Astrocyte of the hippocampus (primary cell): Measurements from ENCODE around the gene DSCAM.

Experiments
- DNase-seq: peaks from one replicate; pipeline ENCODE4 v3.0.0; 2011; ENCODE audit warnings: low read depth, low spot score

DSCAM gene

DNA sequence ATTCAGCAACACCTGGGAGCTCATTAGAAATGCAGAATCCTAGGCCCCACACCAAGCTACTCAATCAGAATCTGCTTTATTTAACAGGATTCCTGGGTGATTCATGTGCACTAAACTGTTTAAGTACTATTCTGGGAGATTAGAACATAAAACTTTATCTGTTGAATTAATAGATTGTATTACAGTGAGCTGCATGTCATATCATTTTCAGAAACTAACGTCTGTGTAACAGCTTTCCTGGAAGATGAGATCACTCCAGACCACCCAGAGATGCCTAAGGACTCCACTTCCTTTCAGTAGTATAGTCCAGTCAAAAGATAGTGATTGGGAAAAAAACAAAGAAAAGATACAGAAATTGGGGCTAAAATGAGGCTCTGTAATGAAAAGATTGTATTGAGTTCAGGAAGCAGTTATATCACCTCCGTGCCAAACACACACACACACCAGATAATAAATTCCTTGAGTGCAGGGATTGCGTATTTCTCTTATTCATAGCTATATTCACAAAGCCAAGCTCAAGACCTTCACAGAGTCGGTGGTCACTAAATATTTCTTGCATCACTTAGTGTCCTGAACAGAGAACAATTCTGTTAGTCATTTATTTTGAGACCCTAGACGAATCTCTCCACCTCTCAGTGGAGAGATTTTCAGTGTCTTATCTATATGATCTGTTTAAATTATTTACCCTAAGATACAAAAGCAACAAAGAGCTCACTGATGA lies 178.2 kb downstream of the DSCAM start:
- no peak for DNase-seq

DNA sequence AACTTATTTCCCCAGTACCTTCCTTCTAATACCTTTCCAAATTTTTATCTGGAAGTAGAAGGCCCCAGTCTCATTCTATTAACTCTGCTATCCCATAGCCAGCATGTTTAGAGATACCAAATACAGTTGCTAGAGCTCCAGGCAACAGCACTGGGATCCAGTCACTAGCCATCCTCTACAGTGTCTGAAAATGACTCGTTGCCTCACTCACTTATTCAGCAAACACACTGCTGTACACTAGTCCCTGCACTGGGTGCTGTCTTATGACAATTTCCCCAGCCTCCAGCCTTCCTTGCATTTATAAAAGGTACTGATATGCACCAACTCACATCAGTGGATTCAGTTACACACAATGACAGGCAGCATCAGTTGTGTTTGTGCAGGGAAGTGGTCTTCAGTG lies 179.0 kb downstream of the DSCAM start:
- DNase-seq, result no peak

DNA sequence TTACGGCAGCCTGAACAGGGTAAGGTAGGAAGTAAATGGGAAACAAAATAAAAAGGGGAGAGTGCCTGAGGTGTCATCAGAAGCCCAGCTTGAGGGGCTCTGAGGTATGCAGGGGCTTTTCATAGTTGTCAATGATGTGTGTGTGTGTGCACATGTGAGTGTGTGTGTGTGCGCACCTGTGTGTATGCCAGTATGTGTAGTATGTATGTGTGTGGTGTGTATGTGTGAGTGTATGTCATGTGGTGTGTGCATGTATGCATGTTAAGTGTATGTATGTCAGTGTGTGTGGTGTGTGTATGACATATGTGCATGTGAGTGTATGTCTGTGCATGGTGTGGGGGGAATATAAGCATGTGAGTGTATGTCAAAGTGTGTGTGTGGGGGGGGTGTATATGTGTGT lies 184.1 kb downstream of the DSCAM start:
- DNase-seq, result no peak

DNA sequence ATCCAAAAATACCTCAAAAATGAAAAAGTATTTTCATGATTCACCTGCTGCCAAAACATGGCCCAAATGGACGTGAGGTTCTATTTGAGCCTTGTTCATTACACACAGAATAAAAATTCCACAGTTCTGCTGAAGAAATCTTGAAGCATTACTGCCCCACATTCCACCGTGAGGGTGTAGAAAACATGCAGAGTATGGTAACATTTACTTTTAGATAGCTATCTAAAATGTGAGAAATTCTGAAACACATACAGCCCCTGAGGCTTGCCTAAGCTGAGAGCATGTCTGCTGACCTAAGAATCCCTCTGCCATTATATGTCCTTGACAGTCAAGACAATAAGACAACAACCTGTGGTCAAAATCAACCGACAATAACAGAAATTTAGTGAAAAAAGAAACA lies 186.5 kb downstream of the DSCAM start:
- DNase-seq, result no peak

DNA sequence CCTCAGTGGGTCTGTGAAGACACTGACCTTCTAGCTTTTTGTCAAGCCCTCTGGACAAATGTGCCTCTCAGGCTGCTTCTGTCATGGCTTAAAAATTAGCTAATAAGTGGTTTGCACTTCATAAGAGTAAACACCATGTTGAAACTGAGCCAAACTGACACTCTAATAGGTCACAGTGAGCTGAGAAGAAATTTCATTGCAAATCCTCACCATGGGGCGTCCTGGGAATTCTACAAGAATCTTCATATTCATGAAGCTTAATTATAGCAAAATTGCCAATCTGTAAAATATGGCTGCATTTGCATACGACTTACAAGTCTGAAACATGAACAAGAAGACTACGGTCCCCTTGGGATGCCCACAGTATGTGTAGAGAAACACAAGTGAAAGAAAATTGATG lies 188.6 kb downstream of the DSCAM start:
- DNase-seq, result no peak

DNA sequence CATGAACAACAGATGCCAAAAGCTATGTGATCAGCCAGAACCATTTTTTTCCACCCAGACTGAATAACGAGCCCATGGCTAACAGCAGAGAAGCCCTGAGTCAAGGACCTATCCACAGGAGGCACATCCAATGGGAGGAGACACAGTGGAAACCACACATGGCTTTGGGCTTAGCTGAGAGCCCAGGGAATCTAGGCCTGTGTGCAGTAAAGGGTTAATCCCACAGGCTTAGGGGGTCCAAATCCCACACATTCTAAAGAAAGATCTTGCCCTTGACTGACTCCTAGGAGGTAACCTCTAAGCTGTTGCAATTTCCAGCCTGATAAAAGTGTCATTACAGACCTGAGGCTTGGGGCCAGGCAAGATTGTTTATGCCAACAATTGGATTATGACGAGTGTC lies 194.5 kb downstream of the DSCAM start:
- DNase-seq, result no peak

DNA sequence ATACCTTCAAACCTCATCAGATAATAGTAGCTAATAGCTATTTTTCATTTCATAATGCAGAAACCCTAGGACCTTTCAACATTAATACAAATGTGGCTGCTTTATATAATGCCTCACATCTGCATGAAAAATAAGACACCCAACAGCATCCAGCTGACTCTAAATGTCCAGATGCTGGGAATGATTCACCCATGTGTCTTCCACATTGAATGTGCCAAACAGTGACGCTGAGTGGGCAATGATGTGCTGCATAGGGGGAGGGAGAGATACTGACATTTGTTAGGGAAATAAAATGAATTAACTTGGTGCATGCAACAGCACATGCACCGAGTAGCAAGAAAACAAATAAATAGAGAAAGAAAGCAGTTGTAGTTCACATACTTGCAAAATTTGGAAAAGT lies 199.3 kb downstream of the DSCAM start:
- DNase-seq, result no peak

DNA sequence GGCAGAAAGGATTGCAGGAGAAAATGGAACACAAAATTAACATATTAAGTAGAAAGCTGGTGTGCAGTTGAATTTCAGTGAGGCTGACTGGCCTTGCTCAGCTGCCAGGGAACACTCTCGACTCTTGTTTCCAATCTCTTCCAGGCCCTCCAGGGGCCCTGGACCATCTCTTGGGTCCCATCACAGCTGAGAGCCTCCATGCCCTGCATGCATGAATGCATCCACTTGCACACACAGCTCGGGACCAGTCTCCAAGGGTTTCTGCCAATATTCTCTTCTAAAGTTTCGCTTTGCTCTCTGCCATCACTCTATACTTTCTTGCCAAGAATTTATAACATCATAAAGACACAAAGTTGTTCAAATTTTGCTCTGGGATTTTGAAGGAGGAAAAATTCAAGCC lies 200.3 kb downstream of the DSCAM start:
- DNase-seq, result no peak

DNA sequence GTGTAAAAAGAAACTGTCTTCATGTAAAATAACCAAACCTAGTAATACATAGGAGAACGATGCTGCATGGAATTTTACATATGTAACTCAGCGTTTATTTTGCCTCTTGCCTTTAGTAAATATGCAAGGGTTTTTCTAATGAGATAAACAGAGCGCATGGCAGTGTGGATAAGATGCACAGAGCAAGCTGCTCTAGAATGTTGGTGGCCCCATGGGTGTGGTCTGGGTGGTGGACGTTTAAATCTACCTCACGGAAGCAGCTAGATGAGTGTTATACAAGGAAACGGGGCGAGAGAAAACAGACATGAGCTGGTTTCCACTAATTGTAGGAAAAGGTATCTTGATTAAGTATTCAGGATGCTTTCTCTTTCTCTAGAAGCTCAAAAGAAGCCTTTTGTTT lies 205.9 kb downstream of the DSCAM start:
- DNase-seq, result no peak

DNA sequence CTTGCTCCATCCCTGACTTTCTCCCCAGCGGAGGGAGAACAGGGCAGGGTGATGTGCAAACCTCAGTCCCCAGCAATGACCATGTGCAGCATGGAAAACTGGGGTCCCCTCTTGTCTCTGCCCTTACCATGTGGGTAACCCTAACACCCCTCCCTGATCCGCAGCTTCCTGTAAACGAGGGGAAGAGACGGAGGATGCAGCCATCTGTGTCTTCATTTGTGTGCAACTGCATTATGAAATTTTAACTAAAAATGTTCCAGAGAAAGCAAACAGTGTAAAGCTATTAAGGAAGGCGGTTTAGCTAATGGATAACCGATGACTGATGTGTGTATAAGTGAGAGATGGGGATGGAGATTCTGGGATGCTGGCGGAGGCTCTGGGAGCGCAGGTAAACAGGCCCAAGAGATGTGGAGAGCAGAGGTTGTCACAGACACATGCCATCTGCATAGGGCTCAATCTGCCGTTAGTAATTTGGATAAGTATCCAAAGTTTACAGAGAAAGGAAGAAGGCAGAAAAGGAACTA lies 206.6 kb downstream of the DSCAM start:
- no peak for DNase-seq

DNA sequence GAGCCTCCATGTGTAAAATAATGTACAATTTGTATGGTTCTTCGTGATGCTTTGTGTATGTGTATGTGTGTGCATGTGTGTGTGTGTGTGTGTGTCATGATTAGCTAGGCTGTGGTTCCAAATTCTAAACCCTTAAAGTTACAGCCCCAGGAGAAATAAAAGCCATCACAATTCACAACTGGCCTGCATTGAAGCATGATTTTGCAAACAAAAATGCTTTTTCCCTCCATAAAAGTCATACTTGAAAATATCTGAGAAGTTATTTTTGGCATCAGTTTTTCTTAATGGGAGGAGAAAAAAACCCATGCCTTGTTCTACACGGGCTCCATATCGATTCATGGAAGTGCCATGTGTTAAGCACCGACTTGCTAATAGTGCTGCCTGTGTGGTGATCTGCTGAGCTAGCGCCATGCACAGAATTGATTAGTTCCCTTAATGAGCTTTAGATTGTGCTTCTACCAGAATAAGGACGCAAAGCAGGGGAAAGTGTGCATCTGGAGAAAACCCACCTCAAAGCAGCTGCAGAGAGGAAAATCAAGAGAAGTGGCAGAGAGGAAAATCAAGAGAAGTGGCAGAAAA lies 207.3 kb downstream of the DSCAM start:
- DNase-seq, result no peak

DNA sequence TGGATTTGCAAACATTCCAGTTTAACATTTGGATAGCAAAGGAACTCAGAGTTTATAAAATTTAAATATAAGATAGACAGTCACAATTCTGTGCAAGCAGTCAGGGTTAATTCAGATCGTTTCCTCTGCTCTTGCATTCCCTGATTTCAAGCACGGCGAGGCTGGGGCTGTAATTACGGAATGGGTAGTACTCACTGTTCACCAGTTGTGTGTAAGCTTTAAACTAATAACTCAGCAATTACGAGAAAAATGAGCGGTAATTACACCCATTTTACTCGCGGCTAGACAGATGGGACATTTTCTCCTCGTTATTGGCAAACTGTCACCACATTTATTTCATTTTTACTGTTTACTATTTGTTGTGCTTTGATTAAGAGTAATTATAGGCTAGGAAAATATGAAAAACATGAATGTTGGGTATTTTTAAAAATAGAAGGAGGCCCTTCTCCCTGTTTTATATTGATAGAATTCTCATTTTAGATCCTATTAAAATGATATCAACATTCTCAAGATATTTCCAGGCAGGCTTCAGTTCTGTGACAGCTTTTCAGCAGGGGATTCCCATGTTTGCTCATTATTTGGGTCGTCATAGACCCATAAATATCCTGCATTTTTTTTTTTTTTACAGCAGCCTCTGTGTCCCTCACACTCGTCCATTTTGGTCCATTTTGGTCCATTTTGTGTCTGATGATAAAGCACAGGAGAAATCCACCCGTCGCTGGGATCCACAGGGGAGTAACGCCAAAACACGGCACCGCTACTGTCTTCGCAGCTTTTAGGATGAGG lies 208.3 kb downstream of the DSCAM start:
- no peak for DNase-seq

DNA sequence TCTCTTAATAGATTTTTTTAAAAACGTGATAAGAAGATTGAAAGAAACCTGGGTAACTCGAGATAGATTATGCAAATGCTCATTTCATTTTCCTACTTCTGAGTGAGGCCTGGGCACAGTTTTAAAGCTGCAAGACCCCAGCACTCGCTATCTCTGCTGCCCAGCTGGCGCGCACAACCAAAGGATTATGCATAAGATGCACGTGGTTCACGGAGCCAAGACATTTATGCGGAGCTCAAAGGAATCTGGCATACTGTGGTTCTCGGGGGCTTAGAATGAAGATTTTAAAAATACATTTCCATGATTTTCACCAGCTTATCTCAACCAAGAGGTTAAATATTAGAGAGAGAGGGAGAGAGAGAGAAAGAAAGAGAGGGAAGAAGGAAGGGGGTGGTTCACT lies 210.9 kb downstream of the DSCAM start:
- DNase-seq, result no peak

DNA sequence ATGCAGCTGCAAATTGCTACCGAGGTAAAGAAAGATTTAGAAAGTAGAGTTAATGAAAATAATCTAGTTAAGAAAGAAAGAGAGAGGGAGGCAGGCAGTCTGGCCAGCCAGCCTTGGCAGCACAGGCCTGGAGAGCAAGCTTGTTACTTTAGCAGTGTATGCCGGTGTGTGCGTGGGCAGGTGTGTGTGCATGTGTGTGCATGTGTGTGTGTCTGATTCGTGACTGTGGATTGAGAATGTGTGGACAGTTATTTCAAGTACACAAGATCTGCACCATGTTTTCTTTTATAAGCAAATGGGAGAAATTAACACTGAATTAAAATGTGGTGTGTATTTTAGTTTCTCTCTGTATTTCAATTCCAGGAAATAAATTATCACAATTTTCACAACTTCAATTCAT lies 211.6 kb downstream of the DSCAM start:
- DNase-seq, result no peak

DNA sequence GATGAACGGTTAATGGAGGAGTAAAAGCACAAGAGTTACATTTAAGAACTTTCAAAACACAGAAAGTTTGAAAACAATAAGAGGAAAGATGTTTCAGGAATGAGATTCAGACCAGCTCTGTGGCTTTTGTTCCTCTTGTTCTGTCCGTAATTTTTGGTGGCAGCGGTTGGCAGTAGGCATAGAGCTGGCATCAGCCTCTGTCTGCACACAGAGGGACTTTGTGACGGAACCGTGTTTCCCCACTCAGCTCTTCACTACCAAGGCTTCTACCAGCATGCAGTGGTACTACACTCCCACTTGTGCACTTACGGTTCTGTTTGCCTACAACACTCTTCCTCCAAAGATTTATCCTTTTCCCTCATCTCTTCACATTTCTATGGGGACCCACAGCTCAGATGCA lies 212.8 kb downstream of the DSCAM start:
- DNase-seq, result no peak

DNA sequence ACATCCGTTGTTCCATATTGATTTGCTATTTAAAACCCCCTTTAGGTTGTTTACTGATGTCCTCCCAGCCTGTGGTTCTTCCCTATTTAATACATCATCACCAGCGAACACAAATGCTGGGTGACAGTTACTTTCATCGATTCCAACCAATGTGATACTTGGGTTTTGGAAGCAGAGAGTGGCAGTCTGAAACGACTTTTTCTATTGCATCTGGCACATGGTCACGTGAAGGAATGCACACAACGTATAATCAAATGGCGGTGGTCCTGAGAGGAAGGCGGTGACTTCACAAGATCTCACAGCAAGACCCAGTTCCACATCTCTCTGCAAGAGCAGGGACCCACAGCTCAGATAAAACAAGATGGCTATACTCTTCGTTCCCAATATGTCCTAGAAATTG lies 213.9 kb downstream of the DSCAM start:
- DNase-seq, result no peak

DNA sequence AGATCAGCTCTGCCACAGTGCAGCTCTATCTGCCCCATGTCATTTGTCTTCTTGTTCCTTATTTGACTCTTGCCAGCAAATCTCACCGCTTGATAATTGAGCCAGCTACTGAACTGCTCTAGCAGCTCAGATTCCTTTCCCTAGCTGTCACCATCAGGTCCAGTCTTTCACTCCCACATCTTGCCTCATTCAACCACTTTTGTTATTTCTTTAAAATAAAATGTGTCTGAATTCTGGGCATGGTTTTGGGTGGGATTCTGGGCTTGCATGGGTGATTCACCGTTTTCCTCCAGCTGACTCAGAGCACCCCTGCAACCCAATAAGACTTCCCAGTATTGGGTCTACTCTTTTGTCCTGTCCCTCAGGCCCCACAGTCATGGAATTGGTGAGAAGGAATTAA lies 215.7 kb downstream of the DSCAM start:
- peak; percentile 57 for DNase-seq

DNA sequence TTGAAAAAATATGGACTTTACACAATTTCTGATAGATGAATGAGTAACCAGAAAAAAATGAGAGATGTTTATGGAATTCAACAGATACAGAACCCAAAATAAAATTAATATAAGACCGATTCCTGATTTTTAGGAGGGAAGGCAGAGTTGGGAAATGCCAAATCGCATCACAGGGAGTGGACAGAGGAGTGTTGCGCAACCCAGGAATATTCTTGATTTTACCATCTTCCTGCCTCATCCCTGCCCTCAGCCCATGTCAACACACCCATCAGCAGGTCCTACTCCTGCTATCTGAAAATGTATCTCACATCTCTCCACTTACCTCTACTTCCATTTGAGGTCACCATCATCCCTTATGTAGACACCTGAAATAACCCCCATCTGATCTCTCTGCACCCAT lies 221.0 kb downstream of the DSCAM start:
- no peak for DNase-seq

DNA sequence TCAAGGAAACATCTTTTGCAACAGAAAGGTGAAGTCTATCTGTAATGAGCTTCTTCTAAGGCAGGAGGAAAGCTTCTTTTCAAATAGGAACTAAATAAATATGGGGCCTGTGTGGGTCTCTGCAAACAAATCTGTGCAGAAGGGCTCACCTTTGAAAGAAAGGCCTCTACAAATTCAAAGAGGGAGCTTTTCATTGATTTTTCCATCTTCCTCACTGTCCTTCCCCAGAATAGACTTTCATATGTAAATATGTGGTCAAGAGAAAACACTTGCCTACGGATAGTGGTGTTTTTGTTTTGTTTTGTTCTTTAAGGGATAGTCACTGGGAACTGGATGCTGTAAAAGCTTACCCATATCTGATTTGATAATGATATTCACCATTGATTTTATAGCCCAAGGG lies 223.4 kb downstream of the DSCAM start:
- DNase-seq, result no peak

DNA sequence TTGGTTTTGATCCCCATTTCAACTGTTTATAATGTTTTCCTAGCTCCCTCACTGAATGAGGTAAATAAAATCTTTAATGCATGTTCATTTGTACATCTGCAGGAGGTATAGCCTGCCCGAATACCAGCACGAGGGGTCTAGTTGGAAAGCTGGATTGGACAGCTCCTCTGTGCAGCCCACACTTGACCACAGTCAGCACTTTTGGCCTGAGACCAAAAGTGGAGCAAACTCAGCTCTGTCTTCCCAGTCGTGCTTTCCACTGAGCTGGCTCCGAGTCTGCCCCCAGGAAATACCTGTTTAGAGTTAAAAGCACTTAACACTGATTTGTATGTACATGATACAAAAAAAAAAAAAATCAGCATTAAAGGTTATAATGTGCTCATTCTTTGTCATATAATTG lies 224.4 kb downstream of the DSCAM start:
- DNase-seq, result peak; percentile 54

DNA sequence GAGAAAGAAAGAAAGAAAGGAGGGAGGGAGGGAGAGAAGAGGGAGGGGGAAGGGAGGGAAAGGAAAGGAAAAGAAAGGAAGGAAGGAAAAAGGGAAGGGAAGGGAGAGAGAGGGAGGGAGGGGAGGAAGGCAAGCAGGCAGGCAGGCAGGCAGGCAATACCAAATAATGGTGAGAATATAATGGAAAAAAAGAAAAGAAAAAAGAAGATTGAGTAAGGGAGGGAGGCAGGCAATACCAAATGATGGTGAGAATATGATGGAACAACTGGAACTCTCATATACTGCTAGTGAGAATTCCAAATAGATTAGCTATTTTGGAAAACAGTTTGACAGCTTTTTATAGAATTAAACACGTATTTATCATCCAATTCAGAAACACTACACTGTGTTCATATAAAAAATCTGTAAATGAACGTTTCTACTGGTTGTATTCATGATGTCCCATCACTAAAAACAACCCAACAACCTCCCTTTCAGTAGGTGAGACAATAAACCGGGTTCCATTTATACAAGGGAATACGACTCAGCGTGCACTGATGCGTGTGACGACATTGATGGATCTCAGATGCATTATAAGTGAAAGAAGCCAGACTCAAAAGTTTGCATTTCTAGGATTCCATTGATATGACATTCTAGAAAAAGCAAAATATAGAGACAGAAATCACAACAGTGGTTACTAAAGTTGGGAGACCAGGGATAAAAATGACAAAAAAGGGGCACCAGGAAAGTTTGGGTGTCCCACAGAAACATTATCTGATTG lies 226.4 kb downstream of the DSCAM start:
- no peak for DNase-seq
